C4-2B (cell line): ENCODE results near the gene KLC3.

ENCODE experiments used
- H3K27ac ChIP-seq: fragments of 450-650 bp; 2 replicates; pipeline ENCODE4 v1.5.1; 2017
- ZFX ChIP-seq: fragments of 450-650 bp; IDR thresholded peaks from 2 replicates; pipeline ENCODE4 v1.6.1; 2017
- TF ChIP-seq, protein P1 (sequence below): fragments of 450-650 bp; conservative IDR thresholded peaks from 2 replicates; pipeline ENCODE4 v1.5.1; 2017; ENCODE audit warnings: mild to moderate bottlenecking

The KLC3 gene

GRCh38 chr19:45298264-45298663 lies 42.3 kb upstream of the KLC3 start:
- no peak for TF ChIP-seq ZFX
- TF ChIP-seq, protein P1, sequence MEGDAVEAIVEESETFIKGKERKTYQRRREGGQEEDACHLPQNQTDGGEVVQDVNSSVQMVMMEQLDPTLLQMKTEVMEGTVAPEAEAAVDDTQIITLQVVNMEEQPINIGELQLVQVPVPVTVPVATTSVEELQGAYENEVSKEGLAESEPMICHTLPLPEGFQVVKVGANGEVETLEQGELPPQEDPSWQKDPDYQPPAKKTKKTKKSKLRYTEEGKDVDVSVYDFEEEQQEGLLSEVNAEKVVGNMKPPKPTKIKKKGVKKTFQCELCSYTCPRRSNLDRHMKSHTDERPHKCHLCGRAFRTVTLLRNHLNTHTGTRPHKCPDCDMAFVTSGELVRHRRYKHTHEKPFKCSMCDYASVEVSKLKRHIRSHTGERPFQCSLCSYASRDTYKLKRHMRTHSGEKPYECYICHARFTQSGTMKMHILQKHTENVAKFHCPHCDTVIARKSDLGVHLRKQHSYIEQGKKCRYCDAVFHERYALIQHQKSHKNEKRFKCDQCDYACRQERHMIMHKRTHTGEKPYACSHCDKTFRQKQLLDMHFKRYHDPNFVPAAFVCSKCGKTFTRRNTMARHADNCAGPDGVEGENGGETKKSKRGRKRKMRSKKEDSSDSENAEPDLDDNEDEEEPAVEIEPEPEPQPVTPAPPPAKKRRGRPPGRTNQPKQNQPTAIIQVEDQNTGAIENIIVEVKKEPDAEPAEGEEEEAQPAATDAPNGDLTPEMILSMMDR = no peak
- no peak overlapping the region for H3K27ac ChIP-seq

DNA sequence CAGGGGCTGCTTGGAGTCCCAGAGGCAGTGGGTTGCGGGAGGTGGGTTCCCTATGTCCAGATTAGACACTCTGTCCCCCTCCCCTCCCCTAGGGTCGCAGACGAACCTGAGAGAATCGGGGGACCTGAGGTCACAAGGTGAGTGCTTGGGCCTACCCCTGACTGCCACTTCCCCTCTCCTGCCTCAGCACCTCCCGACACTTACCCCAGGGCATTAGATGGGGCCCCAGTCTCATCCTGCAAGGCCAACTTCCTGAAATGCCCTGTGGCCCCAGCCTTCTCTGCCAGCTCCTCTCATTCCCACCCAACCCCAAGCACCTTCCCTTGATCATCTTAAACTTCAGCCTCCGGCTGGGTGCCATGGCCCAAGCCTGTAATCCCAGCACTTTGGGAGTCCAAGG lies 40.8 kb upstream of the KLC3 start:
- TF ChIP-seq ZFX = no peak
- TF ChIP-seq, protein P1 = no peak
- H3K27ac ChIP-seq = no peak overlapping the region

GRCh38 chr19:45302416-45302815 lies 38.1 kb upstream of the KLC3 start:
- TF ChIP-seq, protein P1 = no peak
- TF ChIP-seq ZFX = no peak
- H3K27ac ChIP-seq = no peak overlapping the region

DNA sequence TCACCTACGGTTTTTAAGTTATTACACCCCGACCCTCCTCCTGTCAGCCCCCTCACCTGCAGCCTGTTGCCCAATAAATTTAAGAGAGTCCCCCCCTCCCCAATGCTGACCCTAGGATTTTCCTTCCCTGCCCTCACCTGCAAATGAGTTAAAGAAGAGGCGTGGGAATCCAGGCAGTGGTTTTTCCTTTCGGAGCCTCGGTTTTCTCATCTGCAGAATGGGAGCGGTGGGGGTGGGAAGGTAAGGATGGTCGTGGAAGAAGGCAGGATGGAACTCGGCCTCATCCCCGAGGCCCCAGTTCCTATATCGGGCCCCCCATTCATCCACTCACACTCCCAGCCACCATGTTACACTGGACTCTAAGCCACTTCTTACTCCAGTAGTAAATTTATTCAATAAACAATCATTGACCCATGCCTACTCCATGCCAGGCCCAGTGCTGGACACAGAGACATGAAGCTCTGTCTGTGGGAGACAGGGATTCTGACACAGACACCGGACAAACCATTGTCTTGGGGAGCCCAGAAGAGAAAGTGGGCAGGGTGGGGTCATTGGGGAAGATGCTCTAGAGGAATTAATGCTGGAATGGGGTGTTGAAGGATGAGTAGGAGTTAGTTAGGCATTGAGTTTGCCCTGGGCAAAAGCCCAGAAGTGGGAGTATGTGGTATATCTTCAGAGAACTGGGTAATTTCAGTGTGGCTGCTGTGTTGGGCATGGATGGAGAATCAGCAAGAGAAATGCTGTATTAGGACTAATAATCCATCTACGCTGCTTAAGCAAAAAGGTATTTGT lies 37.1 kb upstream of the KLC3 start:
- no peak for TF ChIP-seq ZFX

DNA sequence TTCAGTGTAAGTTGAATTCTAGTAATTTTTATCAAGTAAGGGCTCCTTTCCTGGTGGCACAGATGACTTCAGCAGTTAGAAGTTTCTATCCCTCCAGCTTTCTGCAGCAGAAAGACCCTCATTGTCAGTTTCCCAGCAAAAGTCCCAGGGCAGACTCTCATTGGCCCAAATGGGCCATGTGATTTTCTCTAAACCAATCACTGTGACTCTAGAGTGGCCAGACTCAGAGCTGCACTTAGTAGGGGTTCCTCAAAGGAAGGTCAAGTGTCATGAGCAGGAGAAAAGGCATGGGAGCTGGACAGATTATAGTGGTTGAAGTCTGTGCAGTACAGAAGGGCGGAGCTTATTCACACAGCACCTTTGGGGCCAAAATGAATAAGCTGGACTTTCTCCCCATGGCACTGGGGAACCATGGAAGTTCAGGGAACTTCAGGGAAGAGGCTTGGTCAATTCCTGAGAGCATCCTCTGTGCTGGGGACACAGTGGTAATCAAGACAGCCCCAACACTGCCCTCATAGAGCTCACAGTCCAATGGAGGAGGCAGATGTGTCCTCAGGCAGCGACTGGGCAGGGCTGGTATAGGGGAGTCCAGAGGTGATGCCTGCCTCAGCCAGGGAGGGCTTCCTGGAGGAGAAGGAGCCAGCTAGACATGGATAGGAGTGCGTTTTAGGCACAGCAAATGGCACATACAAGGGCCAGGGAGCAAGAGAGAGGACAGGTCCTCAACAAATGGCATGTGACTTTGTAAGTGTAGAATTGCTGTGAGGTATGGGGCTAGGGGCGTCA lies 36.2 kb upstream of the KLC3 start:
- no peak overlapping the region for H3K27ac ChIP-seq
- TF ChIP-seq, protein P1 = no peak
- no peak for TF ChIP-seq ZFX

More for the DNA sequence above, 37.1 kb upstream of the KLC3 start:
- no peak overlapping the region for H3K27ac ChIP-seq

GRCh38 chr19:45305007-45305406 lies 35.5 kb upstream of the KLC3 start:
- TF ChIP-seq, protein P1 = no peak
- no peak overlapping the region for H3K27ac ChIP-seq

DNA sequence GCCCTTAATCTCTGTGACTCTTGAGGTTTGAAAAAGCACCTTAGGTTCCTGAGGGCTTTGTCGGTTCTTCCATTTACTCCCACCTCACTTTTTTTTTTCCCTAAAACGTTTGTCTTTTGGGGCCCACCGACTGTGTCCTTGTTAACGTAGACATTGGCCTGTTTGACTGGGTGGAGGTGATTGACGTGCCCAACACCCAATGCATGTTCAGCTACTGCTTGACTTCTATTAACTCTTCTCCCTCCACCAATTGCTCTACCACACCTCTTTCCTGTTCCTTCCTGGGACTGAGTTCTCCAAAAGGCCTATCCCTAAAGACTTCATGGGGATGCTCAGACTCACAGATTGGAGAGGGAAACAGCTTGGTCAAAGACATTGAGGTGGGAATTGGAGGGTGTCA lies 35.1 kb upstream of the KLC3 start:
- TF ChIP-seq ZFX = no peak
- TF ChIP-seq, protein P1 = no peak
- H3K27ac ChIP-seq = no peak overlapping the region
